Choroid plexus epithelial cell (primary cell): ENCODE results near the gene GPS1.

Experiments used
- DNase-seq: peaks from one replicate; pipeline ENCODE4 v3.0.0-alpha.2; 2010; ENCODE audit warnings: low read depth
- H3K4me3 ChIP-seq: 2 replicates; pipeline ENCODE4 v1.5.1; 2011; ENCODE audit warnings: low read depth, mild to moderate bottlenecking, control low read depth, low read length, moderate library complexity
- CTCF ChIP-seq: conservative IDR thresholded peaks from 2 replicates; pipeline ENCODE4 v1.5.1; 2011; ENCODE audit warnings: low read depth, mild to moderate bottlenecking, control low read depth, inconsistent platforms, low read length, moderate library complexity

The GPS1 gene

GRCh38 chr17:82101301-82101715 is 49.6 kb downstream of the GPS1 start:
- DNase-seq: no peak
- H3K4me3 ChIP-seq: no peak overlapping the region
- no peak for TF ChIP-seq CTCF

- DNase-seq: no peak
- TF ChIP-seq CTCF: no peak
- no peak overlapping the region for H3K4me3 ChIP-seq
Measured at GRCh38 chr17:82101767-82102679, 50.3 kb downstream of the GPS1 start.

GRCh38 chr17:82103553-82104451 is 52.1 kb downstream of the GPS1 start:
- no peak overlapping the region for H3K4me3 ChIP-seq
- TF ChIP-seq CTCF: no peak
- peak; percentile 58 for DNase-seq

DNA sequence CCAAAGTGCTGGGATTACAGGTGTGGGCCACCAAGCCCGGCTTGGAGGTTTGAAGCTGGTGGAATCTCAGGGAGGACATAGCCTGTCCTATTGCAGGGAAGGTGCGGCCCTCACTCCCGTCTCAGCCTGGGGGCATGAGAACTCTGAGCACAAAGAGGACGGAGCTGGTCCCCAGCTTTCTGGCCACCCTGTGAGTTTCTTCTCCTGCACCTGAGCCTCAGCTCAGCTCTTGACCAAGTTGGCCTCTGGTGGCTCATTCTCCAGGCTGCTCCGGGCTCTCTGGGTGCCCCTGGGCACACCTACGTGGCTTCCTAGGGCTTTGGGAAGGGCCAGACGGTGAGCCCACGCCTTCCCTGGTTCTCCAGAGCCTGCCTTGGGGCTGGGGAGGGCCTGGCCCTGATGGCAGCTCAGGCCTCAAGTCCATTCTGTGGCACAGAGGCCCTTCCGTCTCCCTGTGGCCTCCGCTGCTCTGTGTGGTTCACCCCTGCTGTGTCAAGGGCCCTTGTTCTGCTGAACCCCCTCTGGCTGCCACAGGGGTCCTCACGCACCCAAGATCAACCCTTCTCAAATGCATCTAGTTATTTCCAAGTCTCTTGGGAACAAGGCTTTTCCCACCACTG is 53.2 kb downstream of the GPS1 start:
- no peak for DNase-seq
- TF ChIP-seq CTCF: no peak
- H3K4me3 ChIP-seq: no peak overlapping the region

- H3K4me3 ChIP-seq: no peak overlapping the region
- no peak for TF ChIP-seq CTCF
- DNase-seq: no peak
Measured at GRCh38 chr17:82105417-82105881, 53.8 kb downstream of the GPS1 start.

DNA sequence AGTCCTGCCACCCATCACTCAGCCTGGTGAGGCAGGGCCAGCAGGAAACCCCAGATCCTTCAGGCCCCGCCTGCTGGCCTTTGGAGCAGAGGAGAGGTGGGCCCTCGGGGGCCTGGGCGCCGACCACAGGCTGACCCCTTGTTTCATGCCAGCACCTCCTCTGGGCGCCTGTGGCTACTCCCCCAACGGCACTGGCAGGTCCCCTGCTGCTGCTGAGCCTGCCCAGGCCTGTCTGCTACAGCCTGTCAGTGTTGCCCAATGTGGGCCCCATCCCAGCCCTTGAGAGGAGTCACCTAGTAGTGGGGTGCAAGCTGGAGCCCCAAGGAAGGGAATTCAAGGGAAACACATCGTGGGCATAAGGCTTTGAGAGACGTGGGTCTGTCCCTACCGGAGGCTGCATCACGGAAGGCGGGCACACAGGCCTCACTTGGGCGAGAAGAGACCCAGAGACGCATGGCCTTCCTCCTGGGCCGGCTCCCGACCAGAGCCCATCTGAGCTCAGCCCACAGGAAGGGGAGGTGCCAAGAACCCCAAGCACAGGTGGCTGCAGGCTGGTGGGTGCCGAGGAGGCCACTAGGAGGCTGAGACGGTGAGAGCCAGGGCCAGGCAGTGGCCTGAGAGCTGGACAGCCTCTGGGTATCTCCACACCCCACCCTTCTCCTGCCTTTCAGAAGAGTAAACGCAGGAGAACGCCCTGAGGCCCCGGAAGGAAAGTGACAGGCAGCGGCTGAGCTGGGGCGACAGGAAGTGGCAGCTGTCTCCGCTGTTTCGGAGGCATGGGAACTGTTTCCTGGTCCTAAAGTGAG is 54.4 kb downstream of the GPS1 start:
- peak; percentile 52 for TF ChIP-seq CTCF
- DNase-seq: peak; percentile 53
- no peak overlapping the region for H3K4me3 ChIP-seq
